ENCODE data around the gene PSMB10.
A peak's percentile ranks its signal among the peaks of the same experiment; 100 is the strongest.

The PSMB10 gene

DNA sequence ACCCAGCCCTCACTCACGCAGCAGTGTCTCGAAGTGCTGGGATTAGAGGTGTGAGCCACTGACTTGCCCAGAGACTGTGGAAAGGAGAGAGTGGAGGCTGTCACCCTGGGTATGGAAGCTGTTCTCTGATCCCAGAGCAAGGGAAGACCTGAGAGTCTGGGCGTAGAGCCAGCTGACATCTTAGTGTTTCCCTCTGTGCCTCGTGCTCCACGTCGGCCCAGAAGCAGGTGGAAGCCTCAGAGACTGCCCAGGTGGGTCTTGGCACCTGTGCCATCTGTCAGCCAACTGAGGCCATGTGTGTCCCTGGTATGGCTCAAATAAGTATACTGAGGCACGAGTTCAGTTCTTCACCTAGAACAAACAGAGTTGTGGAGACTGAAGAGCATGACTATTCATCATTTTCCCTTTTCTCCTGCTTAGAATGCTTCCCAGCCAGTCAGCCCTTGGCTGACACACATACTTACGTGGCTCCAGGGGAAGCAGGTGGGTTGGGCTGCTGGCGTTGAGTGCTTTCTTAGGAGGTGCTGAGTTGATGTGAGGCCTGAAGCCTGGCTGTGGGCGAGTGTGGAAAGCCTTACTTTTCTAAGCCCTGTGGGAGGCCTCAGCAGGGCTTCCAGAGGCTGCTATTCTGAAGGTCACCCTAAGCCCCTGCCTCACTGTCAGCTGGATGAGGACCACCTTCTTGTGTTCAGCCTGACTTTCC is 13.1 kb downstream of the PSMB10 start:
- TF ChIP-seq CTCF (conservative IDR thresholded peaks at IDR 0.05): no peak
- peak overlapping the region; percentile 36; the same call in 1 of the 2 replicates for H3K27ac ChIP-seq

DNA sequence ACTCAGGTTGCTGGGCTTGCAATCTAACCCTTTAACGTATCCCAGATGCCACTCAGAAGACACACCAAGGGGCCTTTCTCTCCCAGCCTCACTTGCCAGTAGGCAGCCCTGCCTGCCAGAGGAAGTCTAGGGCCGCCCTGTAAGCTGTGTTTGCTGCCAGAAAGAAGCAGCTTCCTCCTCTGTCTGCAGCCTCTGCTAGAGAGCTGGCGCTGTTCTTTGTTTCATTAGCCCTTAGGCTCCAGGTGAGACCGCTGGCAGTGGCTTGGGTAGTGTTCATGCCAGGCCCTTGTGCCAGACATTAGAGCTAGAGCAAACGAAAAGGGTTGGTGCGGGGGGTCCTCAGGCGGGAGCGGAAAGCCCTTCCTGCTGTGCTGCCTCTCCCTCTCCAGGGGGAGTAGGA is 13.9 kb downstream of the PSMB10 start:
- no peak for TF ChIP-seq CTCF (conservative IDR thresholded peaks at IDR 0.05)
- H3K27ac ChIP-seq: peak overlapping the region; percentile 36

GRCh38 chr16:67922221-67922620 is 14.4 kb downstream of the PSMB10 start:
- peak overlapping the region; percentile 36 for H3K27ac ChIP-seq
- no peak for TF ChIP-seq CTCF (conservative IDR thresholded peaks at IDR 0.05)

DNA sequence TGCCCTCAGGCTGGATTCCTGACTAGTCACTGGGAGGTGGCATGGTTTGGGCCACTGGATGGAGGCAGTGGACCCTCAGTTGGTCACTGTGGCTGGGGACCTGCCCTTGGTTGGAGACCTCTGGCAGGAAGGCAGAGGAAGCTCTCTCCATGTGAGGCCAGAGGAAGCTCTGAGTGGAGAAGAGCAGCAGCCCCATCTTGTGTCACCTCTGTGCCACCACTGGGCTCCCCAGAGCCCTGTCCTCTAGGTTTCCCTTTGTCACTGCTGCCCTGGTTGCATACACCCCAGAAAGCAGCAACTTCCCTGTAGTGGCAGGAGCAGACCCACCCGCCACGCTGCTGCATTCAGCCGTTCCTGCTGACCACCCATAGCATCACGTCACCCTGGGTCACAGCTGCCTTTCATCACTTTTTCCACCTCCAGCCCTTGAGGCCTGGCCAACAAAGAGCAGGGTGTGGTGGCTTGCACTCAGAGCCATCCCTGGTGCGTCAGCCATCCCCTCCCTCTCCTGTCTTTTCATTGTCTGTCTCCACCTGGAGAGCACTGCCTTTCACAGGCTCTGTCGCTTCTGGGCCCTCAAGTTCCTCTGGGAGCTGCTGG is 16.9 kb downstream of the PSMB10 start:
- H3K27ac ChIP-seq: no peak overlapping the region
- no peak for TF ChIP-seq CTCF (conservative IDR thresholded peaks at IDR 0.05)

GRCh38 chr16:67917852-67918236 is 18.8 kb downstream of the PSMB10 start:
- no peak overlapping the region for H3K27ac ChIP-seq

GRCh38 chr16:67917140-67917851 is 19.4 kb downstream of the PSMB10 start:
- TF ChIP-seq CTCF (conservative IDR thresholded peaks at IDR 0.05): no peak

More at GRCh38 chr16:67917852-67918236, 18.8 kb downstream of the PSMB10 start:
- TF ChIP-seq CTCF (conservative IDR thresholded peaks at IDR 0.05): no peak

More at GRCh38 chr16:67917140-67917851, 19.4 kb downstream of the PSMB10 start:
- no peak overlapping the region for H3K27ac ChIP-seq

All from VCaP (cell line).